Endothelial cell of umbilical vein (primary cell): Measurements from ENCODE around the gene RPS21. TPM values are rescaled to one million over a fixed set of nuclear protein-coding genes. Genes with fewer than 3 reads are reported as not detected.

ENCODE experiments used
- BruUV-seq: library from RNA; stranded (reverse); fragments of 400-500 nt; replicated peaks from 2 replicates; lab custom pipeline; 2021; lab: Mats Ljungman, UMichigan
- CTCF ChIA-PET: fragments of 300-600, 350-600 bp; sonication (Branson Sonifier 250); formaldehyde crosslinking; loops from one replicate; lab custom pipeline; 2021; ENCODE audit warnings: antibody characterized with exemption, inconsistent platforms; lab: Charles Lee
- POLR2A ChIA-PET: fragments of 300-600, 350-600 bp; sonication (Branson Sonifier 250); formaldehyde crosslinking; loops from one replicate; lab custom pipeline; 2021; ENCODE audit warnings: antibody characterized with exemption, inconsistent platforms; lab: Charles Lee
- DNase-seq: peaks from one replicate; pipeline ENCODE4 v3.0.0-alpha.2; 2011; ENCODE audit warnings: low read depth, low spot score
- FAIRE-seq: peaks from 2 replicates; lab custom pipeline; 2011; peaks lifted over from hg19 to GRCh38; lab: Jason Lieb, UNC
- H2AFZ ChIP-seq: 2 replicates; pipeline ENCODE4 v1.6.0; 2012; ENCODE audit warnings: low read depth, low read length, control low read depth, inconsistent platforms
- H3K27ac ChIP-seq: 2 replicates; pipeline ENCODE4 v1.5.1; 2011; ENCODE audit warnings: low read depth, mild to moderate bottlenecking, control low read depth, low read length, moderate library complexity; ENCODE audit not compliant: insufficient read depth
- H3K27me3 ChIP-seq, 2 experiments: 2 replicates each; pipeline versions ENCODE4 v1.6.0 to v1.6.1; 2011; ENCODE audit warnings: low read length in 2 of 2, mixed read lengths in 1 of 2; ENCODE audit not compliant: control insufficient read depth in 2 of 2, insufficient read depth in 2 of 2
- H3K36me3 ChIP-seq, 2 experiments: 2 replicates in 1 of 2; 3 replicates in 1 of 2; pipeline ENCODE4 v1.5.1; 2011; ENCODE audit warnings: low read length in 2 of 2, mild to moderate bottlenecking in 1 of 2, moderate library complexity in 1 of 2; ENCODE audit not compliant: control insufficient read depth in 2 of 2, insufficient read depth in 2 of 2; ENCODE audit errors: extremely low read depth in 1 of 2
- H3K4me1 ChIP-seq: 3 replicates; pipeline ENCODE4 v1.5.1; 2011; ENCODE audit warnings: mild to moderate bottlenecking, low read length; ENCODE audit not compliant: control insufficient read depth, insufficient read depth; ENCODE audit errors: extremely low read depth
- H3K4me2 ChIP-seq: 2 replicates; pipeline ENCODE4 v1.6.1; 2011; ENCODE audit warnings: low read length, control low read depth, mixed read lengths; ENCODE audit not compliant: insufficient read depth
- H3K4me3 ChIP-seq, 3 experiments: fragments of 200-600 bp in 1 of 3; sonication (generic), shearing (Covaris generic) in 1 of 3; replicated peaks in 1 of 3; 2 replicates each; pipeline ENCODE4 v1.5.1; 2011 to 2016; ENCODE audit warnings: control low read depth in 3 of 3, low read length in 3 of 3, mild to moderate bottlenecking in 2 of 3, inconsistent platforms in 1 of 3, low read depth in 1 of 3, moderate library complexity in 1 of 3; ENCODE audit not compliant: insufficient read depth in 1 of 3
- H3K79me2 ChIP-seq: 2 replicates; pipeline ENCODE4 v1.6.0; 2012; ENCODE audit warnings: low read length, inconsistent platforms; ENCODE audit not compliant: control insufficient read depth, insufficient read depth
- H3K9ac ChIP-seq: replicated peaks from 2 replicates; pipeline ENCODE3; 2011; ENCODE audit warnings: low read length, control low read depth; ENCODE audit not compliant: insufficient read depth; ENCODE audit errors: extremely low read depth
- H3K9me1 ChIP-seq: replicated peaks from 3 replicates; pipeline ENCODE4 v1.6.0; 2011; ENCODE audit warnings: mild to moderate bottlenecking, low read length; ENCODE audit not compliant: control insufficient read depth, insufficient read depth; ENCODE audit errors: extremely low read depth
- H3K9me3 ChIP-seq: replicated peaks from 2 replicates; pipeline ENCODE4 v1.5.1; 2012; ENCODE audit warnings: low read length, inconsistent platforms; ENCODE audit not compliant: control insufficient read depth, insufficient read depth
- H4K20me1 ChIP-seq: replicated peaks from 2 replicates; pipeline ENCODE3; 2011; ENCODE audit warnings: mild to moderate bottlenecking, low read length; ENCODE audit not compliant: control insufficient read depth, insufficient read depth; ENCODE audit errors: extremely low read depth
- CTCF ChIP-seq, 2 donors: IDR thresholded peaks; 1 replicate in 1 of 2; 2 replicates in 1 of 2; pipeline ENCODE4 v1.5.1; 2011; ENCODE audit warnings: low read length in 2 of 2, mild to moderate bottlenecking in 2 of 2, moderate library complexity in 2 of 2, control low read depth in 1 of 2, inconsistent platforms in 1 of 2, low read depth in 1 of 2; ENCODE audit not compliant: insufficient read depth in 1 of 2; ENCODE audit errors: extremely low read depth in 1 of 2
- EZH2 ChIP-seq: IDR thresholded peaks from 2 replicates; pipeline ENCODE4 v1.6.1; 2012; ENCODE audit warnings: borderline replicate concordance, low read depth, mild to moderate bottlenecking, moderate library complexity, low read length, inconsistent platforms; ENCODE audit not compliant: severe bottlenecking
- FOS ChIP-seq: IDR thresholded peaks from 2 replicates; pipeline ENCODE4 v1.6.1; 2011; ENCODE audit warnings: mild to moderate bottlenecking, low read length, moderate library complexity, borderline replicate concordance; ENCODE audit not compliant: insufficient read depth
- GATA2 ChIP-seq: IDR thresholded peaks from 2 replicates; pipeline ENCODE4 v1.7.0; 2011; ENCODE audit warnings: low read depth, mild to moderate bottlenecking, moderate library complexity, mixed read lengths, low read length; ENCODE audit not compliant: insufficient read length, insufficient read depth
- JUN ChIP-seq: IDR thresholded peaks from 2 replicates; pipeline ENCODE4 v1.6.1; 2011; ENCODE audit warnings: borderline replicate concordance, low read depth; ENCODE audit not compliant: insufficient read length, insufficient read depth
- MAX ChIP-seq: IDR thresholded peaks from 2 replicates; pipeline ENCODE4 v1.6.1; 2011; ENCODE audit not compliant: insufficient read depth, insufficient read length
- MYC ChIP-seq: IDR thresholded peaks from one replicate; pipeline ENCODE4 v1.6.1; 2011; ENCODE audit warnings: mild to moderate bottlenecking, low read depth, low read length
- POLR2A ChIP-seq: IDR thresholded peaks from 2 replicates; pipeline ENCODE4 v1.6.1; 2012; ENCODE audit warnings: low read depth, mild to moderate bottlenecking, control low read depth, low read length
- POLR2AphosphoS5 ChIP-seq: IDR thresholded peaks from 2 replicates; pipeline ENCODE4 v1.6.1; 2012; ENCODE audit warnings: low read depth, mild to moderate bottlenecking, control low read depth, low read length, moderate library complexity; ENCODE audit not compliant: insufficient read depth
- dilution Hi-C: fragments of 300-500 bp; cut with MboI; formaldehyde crosslinking; loops from one replicate; pipeline ENCODE4 v1.15.0; 2019; ENCODE audit warnings: low sequenced_read_pairs; ENCODE audit not compliant: extremely low pct_ligation_motif_present
- intact Hi-C: fragments of 100-400 bp; cut with micrococcal nuclease; formaldehyde crosslinking; loops from one replicate; pipeline ENCODE4 v1.10.0; 2022
- polyA plus RNA-seq, 4 experiments: library from polyadenylated mRNA; depleted of rRNA in 3 of 4; stranded (reverse) in 3 of 4; unstranded in 1 of 4; fragments of >200 nt; gene quantifications; 2 replicates each; pipeline versions ENCODE4 v1.2.1 to v1.2.3, GENCODE V29; 2011 to 2012; ENCODE audit warnings: missing spikeins in 1 of 4
- total RNA-seq: library from RNA; stranded (reverse); gene quantifications from 2 replicates; pipeline ENCODE4 v1.2.3, GENCODE V29; 2021

Gene RPS21
- total and polyA plus RNA-seq, 2 donors (not counting 3 experiments of a cell fraction or from before 2014, with no cell fraction given), result 1,644 to 7,710 TPM

- no peaks in the 10 kb centered on the region for H4K20me1 ChIP-seq
- POLR2A ChIA-PET, result no interaction called here
- dilution Hi-C loops, result no loop called here
- DNase-seq (no peak), FAIRE-seq (no peak)
- CTCF ChIA-PET, result interaction anchor here (9.9 kb wide), 1 partner anchor 11 kb away, joined by 179 read pairs; the partner anchor contains the start of gene LAMA5
- H2AFZ ChIP-seq, result no peak overlapping the region
- no peak for TF ChIP-seq GATA2
- TF ChIP-seq POLR2AphosphoS5, result no peak
- TF ChIP-seq CTCF (IDR thresholded peaks at IDR 0.05; ENCODE audit: extremely low read depth in 1 of 2, insufficient read depth in 1 of 2, low read depth in 1 of 2, low read length in 2 of 2), result no peak
- no peak for TF ChIP-seq POLR2A
- no peak for TF ChIP-seq MYC
- TF ChIP-seq JUN, result no peak
- no peak for TF ChIP-seq FOS
- TF ChIP-seq MAX, result no peak
- TF ChIP-seq EZH2, result no peak
- no peak overlapping the region for H3K4me3 ChIP-seq
- no peak overlapping the region for H3K9ac ChIP-seq
- H3K4me1 ChIP-seq, result peaks cover 15% of the 10 kb centered on the region
- H3K27ac ChIP-seq, result no peak overlapping the region
- no TSS peak for BruUV-seq
- intact Hi-C loops, result no loop called here
- no peaks in the 10 kb centered on the region for H3K79me2 ChIP-seq
- H3K4me2 ChIP-seq, result no peak overlapping the region
- no peaks in the 10 kb centered on the region for H3K9me1 ChIP-seq
- no peaks in the 10 kb centered on the region for H3K27me3 ChIP-seq
- no peaks in the 10 kb centered on the region for H3K9me3 ChIP-seq
- no peaks in the 10 kb centered on the region for H3K36me3 ChIP-seq
Measured at GRCh38 chr20:62377615-62378178, 9.2 kb upstream of the RPS21 start.
